Upper lobe of left lung (tissue), 6 donors: ENCODE measurements around the gene PAPPA. TPM values are rescaled to one million over a fixed set of nuclear protein-coding genes. Genes with fewer than 3 reads are reported as not detected.
A peak's percentile ranks its signal among the peaks of the same experiment; 100 is the strongest.

Experiments
- ATAC-seq, 2 donors: fragments of 200-7000 bp; cut with Tn5 transposase; one replicate each; pipeline ENCODE4 v1.9.1; 2022; ENCODE audit warnings: mild to moderate bottlenecking in 2 of 2, moderate library complexity in 2 of 2; ENCODE audit not compliant: low FRiP score in 2 of 2
- DNase-seq, 2 donors: peaks; one replicate each; pipeline ENCODE4 v3.0.0-alpha.2; 2019 to 2020
- H3K27ac ChIP-seq, 4 donors: fragments of 200-600 bp; sonication (generic); one replicate each; pipeline ENCODE4 v1.5.1; 2016 to 2019
- H3K27me3 ChIP-seq, 4 donors: fragments of 200-600 bp; sonication (generic); one replicate each; pipeline ENCODE4 v1.5.1; 2017 to 2019
- H3K36me3 ChIP-seq, 4 donors: fragments of 200-600 bp; sonication (generic); one replicate each; pipeline ENCODE4 v1.5.1; 2016 to 2019
- H3K4me1 ChIP-seq, 4 donors: fragments of 200-600 bp; sonication (generic); one replicate each; pipeline ENCODE4 v1.5.1; 2018 to 2019
- H3K4me3 ChIP-seq, 4 donors: fragments of 200-600 bp; sonication (generic); one replicate each; pipeline ENCODE4 v1.5.1; 2017 to 2019; ENCODE audit warnings: mild to moderate bottlenecking in 2 of 4, moderate library complexity in 1 of 4
- H3K9me3 ChIP-seq, 4 donors: fragments of 200-600 bp; sonication (generic); one replicate each; pipeline ENCODE4 v1.5.1; 2018 to 2019
- CTCF ChIP-seq, 6 experiments: fragments of 450-650 bp in 4 of 6; fragments of 200-600 bp in 2 of 6; sonication (generic) in 2 of 6; IDR thresholded peaks; one replicate each; pipeline ENCODE4 v1.5.1; 2016 to 2019; ENCODE audit warnings: antibody characterized with exemption in 6 of 6
- EP300 ChIP-seq, 4 donors: sonication (generic); formaldehyde crosslinking; IDR thresholded peaks; one replicate each; pipeline ENCODE4 v1.5.1; 2017; ENCODE audit warnings: antibody characterized with exemption in 4 of 4, control low read depth in 2 of 4
- POLR2A ChIP-seq, 4 donors: fragments of 450-650 bp; IDR thresholded peaks; one replicate each; pipeline ENCODE4 v1.5.1; 2016 to 2017; ENCODE audit warnings: antibody characterized with exemption in 4 of 4, mild to moderate bottlenecking in 2 of 4
- POLR2AphosphoS5 ChIP-seq, 2 donors: sonication (generic); formaldehyde crosslinking; IDR thresholded peaks; one replicate each; pipeline ENCODE4 v1.5.1; 2017; ENCODE audit warnings: antibody characterized with exemption in 2 of 2
- WGBS, 2 donors: methylation state at CpG; one replicate each; pipeline ENCODE4 v1.1.5; 2017 to 2018; 5-methylcytosine and 5-hydroxymethylcytosine counted together
- total RNA-seq, 6 donors: library from RNA; depleted of rRNA in 4 of 6; stranded (reverse); fragments of >200 nt in 4 of 6; gene quantifications; one replicate each; pipeline versions ENCODE4 v1.1.0 to v1.2.1, GENCODE V29; 2016 to 2021
- donor health status: DM: no; HTN: no; CAD: no; lungs with moderate emphysema.
- donor health status: DM: no; HTN: yes; CAD: no; lungs with severe emphysema.

The PAPPA gene
- total RNA-seq, 6 donors from 2014 or later, result 0.46 to 2.9 (median 1.1) TPM

DNA sequence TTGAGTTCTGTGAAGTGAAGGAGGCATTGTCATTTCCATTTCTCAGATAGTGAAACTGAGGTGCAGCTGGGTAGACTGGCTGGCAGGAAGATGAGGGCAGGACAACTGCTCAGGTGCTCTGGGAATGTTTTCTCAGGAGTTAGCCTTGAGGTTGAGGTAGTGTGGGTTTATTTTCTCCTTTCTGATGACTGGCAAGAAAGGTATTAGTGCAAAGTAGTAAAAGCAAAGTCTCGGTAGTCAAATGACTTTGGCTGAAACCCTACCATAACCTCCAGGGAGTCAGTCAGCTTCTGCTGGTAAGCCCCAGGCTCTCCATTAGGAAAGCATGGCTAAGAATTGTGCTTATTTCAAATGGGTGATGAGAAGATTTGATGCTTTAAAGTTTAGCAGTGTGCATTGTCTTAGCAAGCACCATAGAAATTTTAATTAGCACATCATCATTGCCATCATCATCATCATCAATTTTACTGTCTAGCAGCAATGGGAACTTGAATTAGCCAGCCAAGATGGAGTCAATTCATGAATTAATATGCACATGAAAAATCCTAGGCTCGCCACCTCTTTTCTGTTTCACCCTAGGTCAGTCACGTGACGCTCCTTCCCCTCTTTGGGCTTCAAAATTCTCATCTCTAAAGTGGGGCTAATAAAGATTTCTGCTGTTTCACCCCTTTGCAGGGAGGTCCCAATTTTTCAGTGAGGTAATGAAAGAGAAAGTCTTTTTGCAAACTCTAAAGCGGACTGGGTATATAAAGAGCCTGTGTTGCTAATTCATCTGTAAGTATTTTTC is 10.7 kb upstream of the PAPPA start:
- WGBS, 2 donors, result 78 to 84% methylated on average over 5 of the region's 5 CpGs
- H3K4me1 ChIP-seq, result no peaks in the 10 kb centered on the region
- DNase-seq, result no peak
- no peaks in the 10 kb centered on the region for H3K36me3 ChIP-seq
- TF ChIP-seq CTCF (IDR thresholded peaks at IDR 0.05), result no peak
- no peak for TF ChIP-seq EP300 (IDR thresholded peaks at IDR 0.05)
- TF ChIP-seq POLR2AphosphoS5 (IDR thresholded peaks at IDR 0.05), result no peak
- TF ChIP-seq POLR2A (IDR thresholded peaks at IDR 0.05), result no peak
- no peak overlapping the region for H3K4me3 ChIP-seq
- no peak overlapping the region for H3K27ac ChIP-seq
- no peak for ATAC-seq
- H3K27me3 ChIP-seq, result no peaks in the 10 kb centered on the region
- H3K9me3 ChIP-seq, result no peaks in the 10 kb centered on the region

DNA sequence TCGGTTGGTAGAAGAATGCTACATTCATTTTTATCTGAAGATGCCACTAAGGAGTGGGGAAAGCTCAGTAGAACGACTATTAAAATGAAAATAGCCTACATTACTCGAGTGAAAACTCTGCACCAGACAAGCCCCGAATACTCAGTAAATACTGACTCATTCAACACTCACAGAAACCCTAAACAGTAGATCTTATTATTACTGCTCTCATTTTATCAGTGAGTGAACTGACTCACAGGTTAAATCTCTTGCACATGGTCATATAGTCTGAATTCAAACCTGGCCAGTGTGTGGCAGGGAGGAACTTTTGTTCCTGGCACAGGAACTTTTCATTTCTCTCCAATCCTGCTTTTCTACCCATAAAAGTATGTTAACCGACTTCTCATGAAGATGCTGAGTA is 9.6 kb upstream of the PAPPA start:
- H3K9me3 ChIP-seq, result no peaks in the 10 kb centered on the region
- no peaks in the 10 kb centered on the region for H3K36me3 ChIP-seq
- no peak overlapping the region for H3K27ac ChIP-seq
- H3K27me3 ChIP-seq, result no peaks in the 10 kb centered on the region
- 54 to 68% methylated on average over 5 of the region's 5 CpGs for WGBS, 2 donors
- H3K4me1 ChIP-seq, result no peaks in the 10 kb centered on the region
- DNase-seq, result no peak
- no peak for ATAC-seq
- TF ChIP-seq POLR2AphosphoS5 (IDR thresholded peaks at IDR 0.05) (no peak), EP300 (IDR thresholded peaks at IDR 0.05) (no peak), POLR2A (IDR thresholded peaks at IDR 0.05) (no peak), CTCF (IDR thresholded peaks at IDR 0.05) (no peak)
- no peak overlapping the region for H3K4me3 ChIP-seq

DNA sequence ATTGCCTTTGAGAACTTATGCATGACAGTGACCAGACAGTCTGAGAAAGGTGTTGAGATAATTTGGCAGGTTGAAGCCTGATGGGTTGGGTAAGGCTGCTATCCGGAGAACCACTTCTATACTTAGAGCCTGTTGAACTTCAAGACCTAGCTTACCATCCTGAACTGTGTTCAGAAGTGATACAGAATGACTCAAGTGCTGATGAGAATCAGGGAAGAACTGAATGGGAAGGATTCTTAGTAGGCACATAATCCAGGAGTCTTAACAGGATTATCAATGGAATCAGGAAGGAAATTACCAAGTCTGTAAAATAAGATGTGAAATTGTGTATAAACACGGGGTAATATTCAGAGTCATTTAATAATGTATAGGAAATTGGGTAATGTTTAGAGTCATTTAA is 9.0 kb upstream of the PAPPA start:
- Histone ChIP-seq H3K27me3 (no peaks in the 10 kb centered on the region), H3K4me3 (no peak overlapping the region), H3K27ac (no peak overlapping the region), H3K36me3 (no peaks in the 10 kb centered on the region), H3K4me1 (no peaks in the 10 kb centered on the region), H3K9me3 (no peaks in the 10 kb centered on the region)
- 65 to 80% methylated on average over 2 of the region's 2 CpGs for WGBS, 2 donors
- no peak for TF ChIP-seq CTCF (IDR thresholded peaks at IDR 0.05)
- TF ChIP-seq EP300 (IDR thresholded peaks at IDR 0.05), result no peak
- no peak for TF ChIP-seq POLR2AphosphoS5 (IDR thresholded peaks at IDR 0.05)
- TF ChIP-seq POLR2A (IDR thresholded peaks at IDR 0.05), result no peak
- no peak for ATAC-seq
- DNase-seq, result no peak

DNA sequence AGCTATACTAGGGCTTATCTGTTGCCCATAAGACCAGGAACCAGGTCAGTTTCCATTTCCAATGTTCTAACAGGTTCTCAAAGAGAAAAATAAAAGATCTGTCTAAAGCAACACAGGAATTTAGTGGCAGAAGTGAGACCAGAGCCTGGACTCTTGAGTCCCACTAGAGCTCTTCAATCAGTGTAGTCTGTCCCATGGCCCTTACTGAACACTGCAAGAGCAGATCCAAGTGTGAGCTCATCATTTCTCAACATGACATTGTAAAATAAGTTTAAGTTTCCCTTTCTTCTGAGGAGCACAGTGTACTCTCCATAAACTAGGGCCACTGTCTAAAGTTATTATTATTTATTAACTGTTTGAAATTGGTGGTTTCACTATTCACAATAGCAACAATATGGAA is 8.6 kb upstream of the PAPPA start:
- H3K27ac ChIP-seq, result no peak overlapping the region
- H3K9me3 ChIP-seq, result no peaks in the 10 kb centered on the region
- no peaks in the 10 kb centered on the region for H3K36me3 ChIP-seq
- TF ChIP-seq EP300 (IDR thresholded peaks at IDR 0.05), result no peak
- no peak for TF ChIP-seq POLR2A (IDR thresholded peaks at IDR 0.05)
- no peak for TF ChIP-seq POLR2AphosphoS5 (IDR thresholded peaks at IDR 0.05)
- no peak for TF ChIP-seq CTCF (IDR thresholded peaks at IDR 0.05)
- ATAC-seq (peak in 1 of 2 donors; percentile 41), DNase-seq (no peak)
- H3K4me1 ChIP-seq, result no peaks in the 10 kb centered on the region
- H3K4me3 ChIP-seq, result no peak overlapping the region
- H3K27me3 ChIP-seq, result no peaks in the 10 kb centered on the region

DNA sequence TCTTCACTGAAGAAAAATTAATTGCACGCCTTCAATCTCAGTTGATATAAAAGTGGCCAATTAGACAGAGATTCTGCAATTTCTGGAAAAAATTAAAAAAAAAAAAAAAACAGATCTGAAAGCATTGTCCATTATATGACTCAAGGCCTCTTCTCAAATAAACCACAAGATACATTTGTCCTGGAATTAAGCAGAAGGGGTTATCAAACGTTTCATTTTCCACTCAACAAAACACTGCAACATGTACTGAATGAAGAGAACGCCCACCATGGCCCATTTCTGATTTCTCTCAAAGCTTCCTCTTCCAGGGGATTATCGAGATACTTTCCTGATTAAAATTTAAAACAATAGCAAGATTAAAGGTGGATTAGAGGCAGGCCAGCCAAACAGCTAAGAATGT is 5.8 kb upstream of the PAPPA start:
- 78 to 81% methylated on average over 4 of the region's 4 CpGs for WGBS, 2 donors
- ATAC-seq, result no peak
- H3K4me1 ChIP-seq, result no peaks in the 10 kb centered on the region

More for the DNA sequence above, 5.8 kb upstream of the PAPPA start:
- H3K4me3 ChIP-seq, result no peak overlapping the region
- TF ChIP-seq POLR2A (IDR thresholded peaks at IDR 0.05) (no peak), POLR2AphosphoS5 (IDR thresholded peaks at IDR 0.05) (no peak)
- no peaks in the 10 kb centered on the region for H3K9me3 ChIP-seq
- H3K27ac ChIP-seq, result no peak overlapping the region
- no peaks in the 10 kb centered on the region for H3K27me3 ChIP-seq
- no peaks in the 10 kb centered on the region for H3K36me3 ChIP-seq
- DNase-seq, result no peak
